HG03103 (cell line): ENCODE data around the gene DCTPP1.
A peak's percentile ranks its signal among the peaks of the same experiment; 100 is the strongest.

ENCODE experiments used
- ATAC-seq: cut with Tn5 transposase; IDR thresholded peaks from one replicate; pipeline ENCODE4 v1.9.1; 2021; ENCODE audit warnings: low read depth; ENCODE audit not compliant: unreplicated experiment

DCTPP1 gene

GRCh38 chr16:30449116-30449435, 19.2 kb upstream of the DCTPP1 start:
- ATAC-seq, result no peak

DNA sequence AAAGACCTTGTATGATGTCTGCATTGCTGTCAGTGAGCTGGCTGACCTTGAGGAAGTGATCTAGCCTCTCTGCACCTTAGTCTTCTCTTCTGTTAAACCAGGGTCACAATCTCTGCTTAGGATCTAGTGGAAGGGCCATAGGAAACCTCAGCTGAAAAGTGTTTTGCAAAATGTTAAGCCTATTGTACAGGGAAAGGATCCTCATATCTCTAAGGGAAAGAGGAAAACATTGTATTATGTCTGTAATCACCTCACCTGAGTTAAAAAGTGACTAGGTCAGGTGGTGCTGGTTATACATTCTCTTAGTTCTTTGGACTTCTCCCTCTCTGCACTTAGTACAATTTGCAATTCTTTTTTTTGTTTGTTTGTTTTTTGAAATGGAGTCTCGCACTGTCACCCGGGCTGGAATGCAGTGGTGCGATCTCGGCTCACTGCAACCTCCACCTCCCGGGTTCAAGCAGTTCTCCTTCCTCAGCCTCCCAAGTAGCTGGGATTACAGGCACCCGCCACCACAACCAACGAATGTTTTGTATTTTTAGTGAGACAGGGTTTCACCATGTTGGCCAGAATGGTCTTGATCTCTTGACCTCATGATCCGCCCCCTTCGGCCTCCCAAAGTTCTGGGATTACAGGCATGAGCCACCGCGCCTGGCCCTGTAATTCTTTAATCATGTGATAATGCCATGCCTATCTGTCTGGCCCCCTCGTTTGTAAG, 17.8 kb upstream of the DCTPP1 start:
- no peak for ATAC-seq

DNA sequence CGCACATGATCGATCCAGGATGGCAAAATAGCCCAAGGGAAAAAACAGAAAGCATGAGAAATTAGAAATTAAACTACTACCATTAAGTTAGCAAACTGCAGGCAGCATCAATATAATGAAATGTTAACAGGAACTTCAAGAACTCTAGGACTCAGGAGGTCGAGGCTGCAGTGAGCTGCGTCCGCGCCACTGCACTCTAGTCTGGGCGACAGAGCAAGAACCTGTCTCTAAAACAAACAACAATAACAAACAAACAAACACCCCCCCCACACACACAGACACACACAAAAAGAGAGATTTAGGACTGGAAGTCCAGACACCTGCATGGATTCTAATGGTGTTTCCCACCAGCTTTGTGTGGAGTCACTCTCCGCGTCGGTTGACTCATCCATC, 16.4 kb upstream of the DCTPP1 start:
- no peak for ATAC-seq

GRCh38 chr16:30445408-30446202, 15.8 kb upstream of the DCTPP1 start, which contains the start of gene SEPHS2:
SEPHS2 (minus strand) TSS chr16:30445874; CDS start chr16:30445727, 147 bp downstream.
- ATAC-seq, result peak; percentile 64

DNA sequence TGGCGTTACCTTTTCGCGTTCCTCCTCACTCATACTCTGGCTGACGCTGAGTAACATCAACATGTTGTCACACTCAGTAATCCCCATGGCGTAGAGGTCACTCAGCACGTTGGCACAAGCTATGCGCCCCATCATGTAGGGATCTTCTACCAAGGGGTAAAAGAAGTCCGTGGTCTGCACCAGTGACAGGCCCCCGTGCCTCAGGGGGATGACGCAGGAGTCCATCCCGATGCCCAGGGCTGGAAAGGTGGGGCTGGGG, 15.2 kb upstream of the DCTPP1 start:
- peak; percentile 17 for ATAC-seq

GRCh38 chr16:30444231-30445148, 14.7 kb upstream of the DCTPP1 start:
- ATAC-seq, result no peak

DNA sequence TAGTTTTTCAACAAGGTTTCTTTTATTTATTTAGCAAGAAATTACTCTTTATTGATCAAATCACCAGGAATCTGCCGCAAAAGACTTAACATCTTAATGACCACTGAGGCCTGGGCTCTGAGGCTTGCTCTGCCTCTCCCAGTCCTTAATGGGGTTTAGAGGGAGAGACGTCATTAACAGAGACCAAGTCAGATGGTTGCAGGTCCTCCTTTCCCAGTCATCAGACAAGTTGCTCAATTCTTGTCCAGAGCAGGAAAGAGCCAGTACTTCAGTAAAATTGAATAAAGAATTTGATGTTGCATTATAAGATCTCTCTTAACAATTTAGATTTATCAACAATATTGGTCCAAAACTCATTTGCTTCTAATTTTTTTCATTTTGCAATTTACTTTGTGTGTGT, 13.8 kb upstream of the DCTPP1 start:
- no peak for ATAC-seq

GRCh38 chr16:30439720-30440348, 10.0 kb upstream of the DCTPP1 start:
- no peak for ATAC-seq

- ATAC-seq, result no peak
Observed at GRCh38 chr16:30438835-30439234, 9.0 kb upstream of the DCTPP1 start.

DNA sequence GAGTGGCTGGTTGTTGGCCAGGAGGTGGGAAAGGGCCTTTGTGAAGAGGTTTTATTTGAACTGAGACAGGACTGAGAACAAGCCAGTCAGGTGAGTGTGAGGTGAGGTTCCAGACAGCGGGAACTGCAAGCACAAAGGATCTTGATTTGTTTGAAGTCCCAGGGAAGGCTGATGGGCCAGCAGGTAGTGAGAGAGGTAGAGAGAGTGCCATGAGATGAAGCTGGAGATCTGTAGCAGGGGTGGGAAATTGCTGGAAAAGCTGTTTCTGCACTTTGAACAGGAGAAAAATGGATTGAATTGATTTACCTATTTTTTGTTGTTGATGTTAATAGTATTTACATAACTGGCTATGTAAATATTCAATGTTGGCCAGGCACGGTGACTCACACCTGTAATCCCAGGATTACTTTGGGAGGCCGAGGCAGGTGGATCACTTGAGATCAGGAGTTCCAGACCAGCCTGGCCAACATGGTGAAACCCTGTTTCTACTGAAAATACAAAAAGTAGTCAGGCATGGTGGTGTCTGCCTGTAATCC, 7.7 kb upstream of the DCTPP1 start:
- ATAC-seq, result no peak

- ATAC-seq, result no peak
Observed at GRCh38 chr16:30434852-30435251, 5.0 kb upstream of the DCTPP1 start.

GRCh38 chr16:30430428-30430970, 669 bp upstream of the DCTPP1 start:
- ATAC-seq, result no peak

GRCh38 chr16:30429418-30429677, 482 bp downstream of the DCTPP1 start:
- ATAC-seq, result no peak

DNA sequence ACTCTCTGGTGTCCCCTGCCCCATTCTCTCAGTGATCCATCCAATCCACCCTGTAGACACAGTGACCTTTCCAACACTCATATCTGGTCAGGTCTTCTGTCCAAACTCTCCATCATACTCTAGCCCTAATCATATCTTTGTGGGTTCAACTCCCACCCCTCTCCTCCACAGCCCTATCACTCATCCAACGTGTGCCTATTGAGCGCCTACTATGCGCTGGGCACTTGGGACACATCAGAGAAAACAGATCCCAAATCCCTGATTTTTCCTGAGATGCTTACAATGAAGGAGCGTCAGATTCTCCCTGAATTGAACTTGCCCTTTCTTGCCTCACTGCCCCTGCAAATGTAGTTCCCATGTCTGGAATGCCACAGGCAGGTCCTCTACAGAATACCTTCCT, 1.8 kb downstream of the DCTPP1 start:
- ATAC-seq, result no peak

DNA sequence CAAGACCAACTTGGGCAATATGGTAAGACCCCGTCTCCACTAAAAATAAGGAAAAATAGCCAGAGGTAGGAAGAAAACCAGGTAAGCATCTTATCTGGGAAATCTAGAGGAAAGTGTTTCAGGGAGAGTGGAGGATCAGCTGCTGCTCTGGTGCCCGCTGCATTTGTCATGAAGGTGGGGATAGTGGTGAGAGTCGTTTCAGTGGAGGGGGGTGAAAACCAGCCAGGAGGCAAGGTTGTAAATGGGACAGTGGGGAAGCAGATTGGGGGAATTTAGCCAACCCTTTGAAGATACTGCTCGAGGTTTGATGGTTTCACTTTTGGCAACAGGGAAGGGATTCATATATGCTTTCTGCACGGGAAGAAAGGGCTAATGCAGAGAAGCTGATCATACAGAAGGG, 8.8 kb downstream of the DCTPP1 start:
- no peak for ATAC-seq

- ATAC-seq, result no peak
Observed at GRCh38 chr16:30418350-30419181, 11.3 kb downstream of the DCTPP1 start.

DNA sequence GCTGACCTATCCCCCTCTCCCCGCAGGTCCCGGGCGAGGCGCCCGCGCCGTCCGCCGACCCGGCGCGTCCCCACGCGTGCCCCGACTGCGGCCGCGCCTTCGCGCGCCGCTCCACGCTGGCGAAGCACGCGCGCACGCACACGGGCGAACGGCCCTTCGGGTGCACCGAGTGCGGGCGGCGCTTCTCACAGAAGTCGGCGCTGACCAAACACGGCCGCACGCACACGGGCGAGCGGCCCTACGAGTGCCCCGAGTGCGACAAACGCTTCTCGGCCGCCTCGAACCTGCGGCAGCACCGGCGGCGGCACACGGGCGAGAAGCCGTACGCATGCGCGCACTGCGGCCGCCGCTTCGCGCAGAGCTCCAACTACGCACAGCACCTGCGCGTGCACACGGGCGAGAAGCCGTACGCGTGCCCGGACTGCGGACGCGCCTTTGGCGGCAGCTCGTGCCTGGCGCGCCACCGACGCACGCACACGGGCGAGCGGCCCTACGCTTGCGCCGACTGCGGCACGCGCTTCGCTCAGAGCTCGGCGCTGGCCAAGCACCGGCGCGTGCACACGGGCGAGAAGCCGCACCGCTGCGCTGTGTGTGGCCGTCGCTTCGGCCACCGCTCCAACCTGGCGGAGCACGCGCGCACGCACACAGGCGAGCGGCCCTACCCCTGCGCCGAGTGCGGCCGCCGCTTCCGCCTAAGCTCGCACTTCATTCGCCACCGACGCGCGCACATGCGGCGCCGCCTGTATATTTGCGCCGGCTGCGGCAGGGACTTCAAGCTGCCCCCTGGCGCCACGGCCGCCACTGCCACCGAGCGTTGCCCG, 12.1 kb downstream of the DCTPP1 start:
- peak; percentile 78 for ATAC-seq

GRCh38 chr16:30416624-30417528, 13.0 kb downstream of the DCTPP1 start:
- ATAC-seq, result no peak
